ENCODE measurements around the gene FBXL17.

DNA sequence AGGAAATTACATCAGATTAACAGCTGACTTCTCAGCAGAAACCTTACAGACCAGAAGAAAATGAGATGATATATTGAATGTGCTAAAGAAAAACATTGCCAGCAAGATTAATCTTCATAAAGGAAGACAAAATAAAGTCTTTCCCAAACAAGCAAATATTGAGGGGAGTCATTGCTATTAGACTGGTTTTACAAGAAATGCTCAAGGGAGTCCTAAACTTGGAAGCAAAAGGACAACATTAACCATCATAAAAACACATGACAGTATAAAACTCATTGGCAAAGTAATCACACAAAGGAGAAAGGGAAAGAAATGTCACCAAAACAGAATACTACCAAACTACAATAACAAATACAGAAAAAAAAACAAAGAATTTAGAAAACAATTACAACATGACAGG is 101.7 kb downstream of the FBXL17 start:
- no peak for TF ChIP-seq RCOR1 (IDR thresholded peaks at IDR 0.05; ENCODE audit: insufficient replicate concordance, low read length)
- TF ChIP-seq BHLHE40 (IDR thresholded peaks at IDR 0.05; ENCODE audit: low read depth, low read length) = no peak
- TF ChIP-seq, protein P1, sequence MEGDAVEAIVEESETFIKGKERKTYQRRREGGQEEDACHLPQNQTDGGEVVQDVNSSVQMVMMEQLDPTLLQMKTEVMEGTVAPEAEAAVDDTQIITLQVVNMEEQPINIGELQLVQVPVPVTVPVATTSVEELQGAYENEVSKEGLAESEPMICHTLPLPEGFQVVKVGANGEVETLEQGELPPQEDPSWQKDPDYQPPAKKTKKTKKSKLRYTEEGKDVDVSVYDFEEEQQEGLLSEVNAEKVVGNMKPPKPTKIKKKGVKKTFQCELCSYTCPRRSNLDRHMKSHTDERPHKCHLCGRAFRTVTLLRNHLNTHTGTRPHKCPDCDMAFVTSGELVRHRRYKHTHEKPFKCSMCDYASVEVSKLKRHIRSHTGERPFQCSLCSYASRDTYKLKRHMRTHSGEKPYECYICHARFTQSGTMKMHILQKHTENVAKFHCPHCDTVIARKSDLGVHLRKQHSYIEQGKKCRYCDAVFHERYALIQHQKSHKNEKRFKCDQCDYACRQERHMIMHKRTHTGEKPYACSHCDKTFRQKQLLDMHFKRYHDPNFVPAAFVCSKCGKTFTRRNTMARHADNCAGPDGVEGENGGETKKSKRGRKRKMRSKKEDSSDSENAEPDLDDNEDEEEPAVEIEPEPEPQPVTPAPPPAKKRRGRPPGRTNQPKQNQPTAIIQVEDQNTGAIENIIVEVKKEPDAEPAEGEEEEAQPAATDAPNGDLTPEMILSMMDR (conservative IDR thresholded peaks at IDR 0.05; ENCODE audit: low read depth, low read length) = no peak
- no peak for TF ChIP-seq POLR2A (IDR thresholded peaks at IDR 0.05; ENCODE audit: low read depth, low read length)
- no peak for TF ChIP-seq RAD21 (IDR thresholded peaks at IDR 0.05; ENCODE audit: low read length)

Measured in IMR-90 (cell line).